ENCODE measurements around the gene SIK3. TPM values are rescaled to one million over a fixed set of nuclear protein-coding genes. Genes with fewer than 3 reads are reported as not detected.

SIK3 gene
- polyA plus RNA-seq, 1 experiment, result 9.0 TPM

DNA sequence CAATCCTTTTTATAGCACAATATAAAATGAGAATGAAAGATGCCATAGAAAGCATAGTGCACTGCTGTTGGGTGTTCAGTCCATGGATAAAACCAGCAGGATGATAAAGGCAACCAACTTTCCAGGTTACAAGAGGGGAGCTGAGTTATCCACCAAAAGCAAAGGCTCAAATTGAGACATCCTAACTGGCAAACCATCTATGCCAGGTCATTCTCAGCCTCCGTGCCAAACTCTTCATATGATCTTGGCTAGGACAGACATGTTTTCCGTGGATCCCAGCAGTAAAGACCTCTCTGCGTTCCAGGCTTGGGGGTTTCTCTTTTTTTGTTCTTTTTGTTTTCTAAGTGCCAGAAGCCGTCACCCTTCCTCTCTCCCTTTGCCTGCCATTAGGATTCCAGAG, 253.5 kb downstream of the SIK3 start:
- no peaks in the 10 kb centered on the region for H3K9me3 ChIP-seq (ENCODE audit: control insufficient read depth, insufficient read depth, low read length)
- TF ChIP-seq CTCF (IDR thresholded peaks at IDR 0.05; ENCODE audit: low read depth, low read length), result no peak
- no peak overlapping the region for H3K4me3 ChIP-seq (ENCODE audit: low read depth, low read length)
- CTCF ChIA-PET, result no interaction called here
- H3K27ac ChIP-seq (ENCODE audit: low read depth, low read length), result no peak overlapping the region
- POLR2A ChIA-PET, result no interaction called here
- H3K27me3 ChIP-seq (ENCODE audit: control insufficient read depth, insufficient read depth, low read length), result no peaks in the 10 kb centered on the region
- no peak for DNase-seq (ENCODE audit: low read depth, low spot score)

DNA sequence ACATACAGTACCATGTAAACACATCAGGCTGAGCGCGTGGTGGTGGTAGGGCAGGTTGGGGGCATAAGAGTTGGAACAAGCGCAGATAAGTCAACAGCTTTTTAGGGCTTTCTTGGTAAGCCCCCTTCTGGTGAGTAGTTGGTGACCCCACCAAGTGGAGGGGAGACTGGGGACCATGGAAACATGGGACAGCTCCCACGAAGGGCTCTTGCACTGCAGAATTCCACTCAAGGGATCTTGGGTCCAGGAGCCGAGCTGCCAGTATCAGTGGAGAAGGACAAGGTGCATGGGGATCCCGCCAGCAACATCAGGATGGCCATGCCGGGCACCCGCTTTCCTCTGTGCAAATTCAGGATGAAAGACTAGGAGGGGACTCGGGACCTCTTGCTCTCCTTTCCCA, 254.6 kb downstream of the SIK3 start:
- Histone ChIP-seq H3K4me3 (ENCODE audit: low read depth, low read length) (no peak overlapping the region), H3K9me3 (ENCODE audit: control insufficient read depth, insufficient read depth, low read length) (no peaks in the 10 kb centered on the region), H3K27me3 (ENCODE audit: control insufficient read depth, insufficient read depth, low read length) (no peaks in the 10 kb centered on the region), H3K27ac (ENCODE audit: low read depth, low read length) (no peak overlapping the region)
- POLR2A ChIA-PET, result no interaction called here
- CTCF ChIA-PET, result interaction anchor here (1.1 kb wide), 1 partner anchor 262 kb away, joined by 3 read pairs; no protein-coding TSS in a partner anchor
- TF ChIP-seq CTCF (IDR thresholded peaks at IDR 0.05; ENCODE audit: low read depth, low read length), result no peak
- DNase-seq (ENCODE audit: low read depth, low spot score), result no peak

DNA sequence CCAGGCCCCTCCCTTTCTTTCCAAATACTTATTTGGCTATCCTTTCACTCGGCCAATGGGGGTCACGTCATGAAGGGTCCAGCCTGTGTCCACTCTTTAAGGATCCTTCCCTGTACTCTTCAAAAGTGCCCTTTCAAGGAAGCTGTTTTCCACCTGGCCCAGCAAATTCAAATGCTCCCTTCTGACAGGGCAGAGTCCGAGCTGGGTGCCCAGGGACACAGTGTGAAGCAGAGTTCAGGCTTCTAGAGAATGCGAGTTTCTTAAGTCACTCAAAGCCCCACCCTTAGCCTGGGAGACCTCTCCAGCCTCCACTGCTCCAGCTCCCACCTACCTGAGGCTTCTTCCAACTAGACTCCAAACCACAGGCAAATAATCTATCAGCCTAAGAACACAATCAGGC, 255.3 kb downstream of the SIK3 start:
- CTCF ChIA-PET, result interaction anchor here (1.1 kb wide), 1 partner anchor 263 kb away, joined by 3 read pairs; no protein-coding TSS in a partner anchor

DNA sequence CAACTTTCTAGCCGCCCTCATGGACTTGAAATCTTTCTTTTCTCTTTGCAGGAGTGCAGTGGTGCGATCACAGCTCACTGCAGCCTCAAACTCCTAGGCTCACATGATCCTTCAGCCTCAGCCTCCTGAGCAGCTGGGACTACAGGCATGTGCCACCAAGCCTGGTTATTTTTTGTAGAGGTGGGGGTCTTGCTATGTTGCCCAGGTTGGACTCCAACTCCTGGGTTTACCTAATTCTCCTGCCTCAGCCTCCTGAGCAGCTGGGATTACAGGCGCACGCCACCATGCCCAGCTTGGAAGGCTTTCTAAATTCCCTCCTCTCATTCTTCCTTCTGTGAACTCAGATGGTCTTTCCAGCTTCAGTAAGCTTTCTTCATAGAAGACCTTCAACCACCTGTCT, 256.1 kb downstream of the SIK3 start:
- H3K4me3 ChIP-seq (ENCODE audit: low read depth, low read length), result no peak overlapping the region
- no peak overlapping the region for H3K27ac ChIP-seq (ENCODE audit: low read depth, low read length)
- DNase-seq (ENCODE audit: low read depth, low spot score), result no peak
- no peaks in the 10 kb centered on the region for H3K9me3 ChIP-seq (ENCODE audit: control insufficient read depth, insufficient read depth, low read length)
- TF ChIP-seq CTCF (IDR thresholded peaks at IDR 0.05; ENCODE audit: low read depth, low read length), result no peak
- no peaks in the 10 kb centered on the region for H3K27me3 ChIP-seq (ENCODE audit: control insufficient read depth, insufficient read depth, low read length)
- ChIA-PET POLR2A (interaction anchor here (0.7 kb wide), 1 partner anchor 15 kb away, joined by 4 read pairs; no protein-coding TSS in a partner anchor), CTCF (no interaction called here)

More for the DNA sequence above, 255.3 kb downstream of the SIK3 start:
- no peaks in the 10 kb centered on the region for H3K9me3 ChIP-seq (ENCODE audit: control insufficient read depth, insufficient read depth, low read length)
- no peak overlapping the region for H3K27ac ChIP-seq (ENCODE audit: low read depth, low read length)
- no peak overlapping the region for H3K4me3 ChIP-seq (ENCODE audit: low read depth, low read length)
- no peak for DNase-seq (ENCODE audit: low read depth, low spot score)
- no peak for TF ChIP-seq CTCF (IDR thresholded peaks at IDR 0.05; ENCODE audit: low read depth, low read length)
- POLR2A ChIA-PET, result no interaction called here
- no peaks in the 10 kb centered on the region for H3K27me3 ChIP-seq (ENCODE audit: control insufficient read depth, insufficient read depth, low read length)

- ChIA-PET CTCF (interaction anchor here (0.9 to 2.6 kb wide), 4 partner anchors 9 to 50 kb away, joined by 3 to 12 read pairs (median 3); partner anchors contain the start of gene APOA5), POLR2A (no interaction called here)
- no peak overlapping the region for H3K4me3 ChIP-seq (ENCODE audit: low read depth, low read length)
- no peak for DNase-seq (ENCODE audit: low read depth, low spot score)
- no peak for TF ChIP-seq CTCF (IDR thresholded peaks at IDR 0.05; ENCODE audit: low read depth, low read length)
- no peaks in the 10 kb centered on the region for H3K9me3 ChIP-seq (ENCODE audit: control insufficient read depth, insufficient read depth, low read length)
- H3K27me3 ChIP-seq (ENCODE audit: control insufficient read depth, insufficient read depth, low read length), result no peaks in the 10 kb centered on the region
- H3K27ac ChIP-seq (ENCODE audit: low read depth, low read length), result no peak overlapping the region
Measured at GRCh38 chr11:116840746-116841296, 257.4 kb downstream of the SIK3 start.
